H9 (cell line): ENCODE measurements around the gene ELOVL6. TPM values are rescaled to one million over a fixed set of nuclear protein-coding genes. Genes with fewer than 3 reads are reported as not detected.

Source experiments
- DNase-seq: peaks from one replicate; pipeline ENCODE4 v3.0.0-alpha.2; 2017
- H2AFZ ChIP-seq: one replicate; pipeline ENCODE4 v1.6.1; 2013; ENCODE audit warnings: mild to moderate bottlenecking, low read length, control low read depth, moderate library complexity
- H2AK5ac ChIP-seq: 2 replicates; pipeline ENCODE4 v1.6.1; 2013; ENCODE audit warnings: low read length, control low read depth, mixed read lengths; ENCODE audit not compliant: insufficient read length
- H2BK120ac ChIP-seq: one replicate; pipeline ENCODE4 v1.6.1; 2013; ENCODE audit warnings: low read depth, mild to moderate bottlenecking, low read length, control low read depth, inconsistent platforms; ENCODE audit not compliant: poor library complexity, severe bottlenecking
- H2BK12ac ChIP-seq: 2 replicates; pipeline ENCODE4 v1.6.1; 2013; ENCODE audit warnings: low read length, control low read depth, mixed read lengths, low read depth; ENCODE audit not compliant: insufficient read length
- H2BK15ac ChIP-seq: 2 replicates; pipeline ENCODE4 v1.6.1; 2013; ENCODE audit warnings: low read depth, low read length, control low read depth
- H2BK20ac ChIP-seq: one replicate; pipeline ENCODE4 v1.6.1; 2013; ENCODE audit warnings: low read depth, mild to moderate bottlenecking, low read length, control low read depth, inconsistent platforms; ENCODE audit not compliant: poor library complexity, severe bottlenecking
- H2BK5ac ChIP-seq: 2 replicates; pipeline ENCODE4 v1.6.1; 2013; ENCODE audit warnings: low read length, control low read depth, mixed read lengths; ENCODE audit not compliant: insufficient read length
- H3K14ac ChIP-seq: 2 replicates; pipeline ENCODE4 v1.6.1; 2013; ENCODE audit warnings: low read length, control low read depth; ENCODE audit not compliant: insufficient read depth
- H3K18ac ChIP-seq: 2 replicates; pipeline ENCODE4 v1.6.1; 2013; ENCODE audit warnings: low read depth, mild to moderate bottlenecking, mixed read lengths, low read length, control low read depth; ENCODE audit not compliant: insufficient read length
- H3K23ac ChIP-seq: 2 replicates; pipeline ENCODE4 v1.6.1; 2013; ENCODE audit warnings: low read length, control low read depth, mixed read lengths, low read depth; ENCODE audit not compliant: insufficient read length
- H3K23me2 ChIP-seq: 2 replicates; pipeline ENCODE4 v1.6.1; 2013; ENCODE audit warnings: low read depth, mild to moderate bottlenecking, mixed read lengths, low read length, control low read depth; ENCODE audit not compliant: insufficient read length, poor library complexity, severe bottlenecking
- H3K27ac ChIP-seq: 2 replicates; pipeline ENCODE4 v1.5.1; 2013; ENCODE audit warnings: low read length, control low read depth, mixed read lengths, low read depth; ENCODE audit not compliant: insufficient read length
- H3K27me3 ChIP-seq: 2 replicates; pipeline ENCODE4 v1.6.1; 2013; ENCODE audit warnings: low read length, control low read depth, inconsistent platforms; ENCODE audit not compliant: insufficient read depth
- H3K4ac ChIP-seq: 2 replicates; pipeline ENCODE4 v1.6.1; 2013; ENCODE audit warnings: low read depth, mild to moderate bottlenecking, control low read depth, inconsistent platforms, low read length, moderate library complexity
- H3K4me1 ChIP-seq: 2 replicates; pipeline ENCODE4 v1.6.1; 2013; ENCODE audit warnings: low read length, control low read depth, inconsistent platforms; ENCODE audit not compliant: insufficient read depth
- H3K4me2 ChIP-seq: 2 replicates; pipeline ENCODE4 v1.6.1; 2013; ENCODE audit warnings: low read length, control low read depth, mixed read lengths; ENCODE audit not compliant: insufficient read length, insufficient read depth
- H3K56ac ChIP-seq: 2 replicates; pipeline ENCODE4 v1.6.1; 2013; ENCODE audit warnings: low read depth, mild to moderate bottlenecking, mixed read lengths, low read length, control low read depth; ENCODE audit not compliant: insufficient read length
- H3K79me1 ChIP-seq: 2 replicates; pipeline ENCODE4 v1.6.1; 2013; ENCODE audit warnings: low read depth, mild to moderate bottlenecking, moderate library complexity, low read length, control low read depth, inconsistent platforms; ENCODE audit not compliant: insufficient read depth, poor library complexity, severe bottlenecking
- H3K79me2 ChIP-seq: 2 replicates; pipeline ENCODE4 v1.6.1; 2013; ENCODE audit warnings: low read length, control low read depth, inconsistent platforms; ENCODE audit not compliant: insufficient read depth
- H3K9ac ChIP-seq: 2 replicates; pipeline ENCODE4 v1.6.1; 2013; ENCODE audit warnings: low read length, control low read depth, mixed read lengths; ENCODE audit not compliant: insufficient read length; ENCODE audit errors: extremely low read depth
- H3K9me3 ChIP-seq: one replicate; pipeline ENCODE4 v1.6.1; 2013; ENCODE audit warnings: low read depth, low read length, inconsistent platforms; ENCODE audit not compliant: control insufficient read depth
- H3T11ph ChIP-seq: one replicate; pipeline ENCODE4 v1.6.1; 2013; ENCODE audit warnings: mild to moderate bottlenecking, low read length, control low read depth, inconsistent platforms
- H4K20me1 ChIP-seq: one replicate; pipeline ENCODE4 v1.6.1; 2013; ENCODE audit not compliant: control insufficient read depth, insufficient read length, insufficient read depth
- H4K5ac ChIP-seq: 2 replicates; pipeline ENCODE4 v1.6.1; 2013; ENCODE audit warnings: low read depth, mild to moderate bottlenecking, mixed read lengths, low read length, control low read depth; ENCODE audit not compliant: insufficient read length
- H4K8ac ChIP-seq: replicated peaks from 2 replicates; pipeline ENCODE4 v1.6.1; 2013; ENCODE audit warnings: low read length, control low read depth, mixed read lengths, low read depth; ENCODE audit not compliant: insufficient read length
- H4K91ac ChIP-seq: 2 replicates; pipeline ENCODE4 v1.6.1; 2013; ENCODE audit warnings: low read depth, mild to moderate bottlenecking, moderate library complexity, mixed read lengths, low read length, control low read depth; ENCODE audit not compliant: insufficient read length
- H3K27ac Mint-ChIP-seq, 3 experiments: 2 replicates in 2 of 3; 3 replicates in 1 of 3; pipeline ENCODE4 v1.8.0; 2020 to 2021; ENCODE audit warnings: mixed read lengths in 3 of 3, mild to moderate bottlenecking in 1 of 3, moderate library complexity in 1 of 3
- H3K27me3 Mint-ChIP-seq: 2 replicates; pipeline ENCODE4 v1.8.0; 2021; ENCODE audit warnings: low read depth, mild to moderate bottlenecking, moderate library complexity, mixed read lengths
- H3K36me3 Mint-ChIP-seq, 3 experiments: 2 replicates in 2 of 3; 3 replicates in 1 of 3; pipeline ENCODE4 v1.8.0; 2020 to 2021; ENCODE audit warnings: low read depth in 3 of 3, mixed read lengths in 3 of 3; ENCODE audit not compliant: insufficient read depth in 1 of 3
- H3K4me1 Mint-ChIP-seq, 2 experiments: 2 replicates each; pipeline ENCODE4 v1.8.0; 2020; ENCODE audit warnings: mixed read lengths in 2 of 2
- H3K4me3 Mint-ChIP-seq, 2 experiments: 2 replicates in 1 of 2; 3 replicates in 1 of 2; pipeline ENCODE4 v1.8.0; 2020 to 2021; ENCODE audit warnings: mild to moderate bottlenecking in 2 of 2, mixed read lengths in 2 of 2, moderate library complexity in 1 of 2
- H3K9me3 Mint-ChIP-seq, 2 experiments: 2 replicates in 1 of 2; 3 replicates in 1 of 2; pipeline ENCODE4 v1.8.0; 2020; ENCODE audit warnings: mild to moderate bottlenecking in 2 of 2, mixed read lengths in 2 of 2, moderate library complexity in 1 of 2
- CTCF ChIP-seq: fragments of 200-600 bp; sonication (generic); conservative IDR thresholded peaks from 3 replicates; pipeline ENCODE4 v1.8.0; 2021; ENCODE audit warnings: antibody characterized with exemption, mild to moderate bottlenecking
- WGBS: extraction: QIAGEN DNeasy Blood & Tissue Kit; methylation state at CpG from one replicate; pipeline ENCODE4 v1.1.7; 2013; ENCODE audit warnings: missing lambda C conversion rate, low lambda C conversion rate, mixed read lengths; ENCODE audit not compliant: insufficient read length; ENCODE audit errors: extremely low coverage; 5-methylcytosine and 5-hydroxymethylcytosine counted together
- total RNA-seq: library from RNA; stranded (reverse); gene quantifications from 2 replicates; pipeline ENCODE4 v1.2.1, GENCODE V29; 2021

The ELOVL6 gene
- total RNA-seq, 1 experiment from 2014 or later = 64.6 TPM

- no peak overlapping the region for H2BK12ac ChIP-seq
- H3K4me3 Mint-ChIP-seq = no peak overlapping the region
- H3K18ac ChIP-seq = no peak overlapping the region
- no CpG with 5 or more reads among the region's 1 CpG for WGBS
- no peak overlapping the region for H3K23ac ChIP-seq
- no peak overlapping the region for H2BK120ac ChIP-seq
- H4K8ac ChIP-seq = no peak overlapping the region
- H3K27ac Mint-ChIP-seq = peak overlapping the region in 1 of 3 experiments; percentile 79; a peak in 1 of 7 replicates
- H2BK15ac ChIP-seq = no peak overlapping the region
- DNase-seq = no peak
- no peak overlapping the region for H3T11ph ChIP-seq
- no peaks in the 10 kb centered on the region for H4K20me1 ChIP-seq
- no peak overlapping the region for H4K5ac ChIP-seq
- peaks cover 49 to 55% of the 10 kb centered on the region in 2 experiments for H3K4me1 Mint-ChIP-seq
- no peaks in the 10 kb centered on the region; the same call in 1 of the 2 replicates for H3K79me2 ChIP-seq
- no peaks in the 10 kb centered on the region for H3K9me3 ChIP-seq
- no peak overlapping the region for H2BK20ac ChIP-seq
- no peak overlapping the region for H3K27ac ChIP-seq
- H3K27me3 Mint-ChIP-seq = no peaks in the 10 kb centered on the region
- no peak overlapping the region for H3K4me2 ChIP-seq
- H2AFZ ChIP-seq = no peak overlapping the region
- H2AK5ac ChIP-seq = no peak overlapping the region
- no peaks in the 10 kb centered on the region for H3K23me2 ChIP-seq
- TF ChIP-seq CTCF = no peak
- no peak overlapping the region for H2BK5ac ChIP-seq
- peaks cover 2% of the 10 kb centered on the region; the same call in 1 of the 2 replicates for H3K4me1 ChIP-seq
- H3K79me1 ChIP-seq = no peaks in the 10 kb centered on the region
- no peak overlapping the region for H3K9ac ChIP-seq
- no peak overlapping the region for H3K4ac ChIP-seq
- H3K56ac ChIP-seq = no peak overlapping the region
- H3K36me3 Mint-ChIP-seq = peaks cover 3 to 14% (median 8%) of the 10 kb centered on the region in 3 experiments; a peak in 6 of 7 replicates
- H4K91ac ChIP-seq = no peak overlapping the region
- H3K27me3 ChIP-seq = no peaks in the 10 kb centered on the region
- H3K14ac ChIP-seq = no peak overlapping the region
- H3K9me3 Mint-ChIP-seq = no peaks in the 10 kb centered on the region
Measured at GRCh38 chr4:110108960-110109359, 89.5 kb downstream of the ELOVL6 start.
